ENCODE data around the gene ABLIM3.

- no peak for TF ChIP-seq CTCF (IDR thresholded peaks at IDR 0.05; ENCODE audit: poor library complexity)
- TF ChIP-seq EZH2 (IDR thresholded peaks at IDR 0.05; ENCODE audit: borderline replicate concordance), result no peak
Observed at GRCh38 chr5:149257889-149258705, 116.8 kb downstream of the ABLIM3 start.

All from hepatocyte (in vitro differentiated cells).